Measurements from ENCODE around the gene POLRMT. TPM values are rescaled to one million over a fixed set of nuclear protein-coding genes. Genes with fewer than 3 reads are reported as not detected.
"Not testable (repeated sequence)": the region's sequence is repeated elsewhere in the genome, so short reads cannot be mapped to it uniquely, and the experiment has no call there.

The POLRMT gene
- total RNA-seq, 4 donors from 2014 or later = 43.9 to 83.4 (median 73.8) TPM

DNA sequence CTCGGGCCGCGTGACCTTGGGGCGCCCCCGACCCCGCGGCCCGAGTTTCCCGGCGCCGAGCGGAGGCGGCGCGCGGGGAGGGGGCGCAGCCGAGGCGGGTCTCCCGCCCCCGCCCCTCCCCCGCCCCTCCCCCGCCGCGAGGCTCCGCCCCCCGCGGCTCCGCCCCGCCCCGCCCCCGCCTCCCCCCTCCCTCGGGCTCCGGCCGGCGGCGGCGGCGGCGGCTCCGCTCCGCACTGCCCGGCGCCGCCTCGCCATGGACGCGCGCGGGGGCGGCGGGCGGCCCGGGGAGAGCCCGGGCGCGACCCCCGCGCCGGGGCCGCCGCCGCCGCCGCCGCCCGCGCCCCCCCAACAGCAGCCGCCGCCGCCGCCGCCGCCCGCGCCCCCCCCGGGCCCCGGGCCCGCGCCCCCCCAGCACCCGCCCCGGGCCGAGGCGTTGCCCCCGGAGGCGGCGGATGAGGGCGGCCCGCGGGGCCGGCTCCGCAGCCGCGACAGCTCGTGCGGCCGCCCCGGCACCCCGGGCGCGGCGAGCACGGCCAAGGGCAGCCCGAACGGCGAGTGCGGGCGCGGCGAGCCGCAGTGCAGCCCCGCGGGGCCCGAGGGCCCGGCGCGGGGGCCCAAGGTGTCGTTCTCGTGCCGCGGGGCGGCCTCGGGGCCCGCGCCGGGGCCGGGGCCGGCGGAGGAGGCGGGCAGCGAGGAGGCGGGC, 43.5 kb downstream of the POLRMT start, which contains the start of gene HCN2:
Gene HCN2 (plus strand): TSS at position 189 of the 703 bp plus-strand sequence. CDS start 65 bp downstream, at position 254.
- Histone ChIP-seq H3K4me1 (no peaks in the 10 kb centered on the region), H3K27me3 (peaks cover 39 to 53% (median 43%) of the 10 kb centered on the region in 3 donors), H3K36me3 (no peaks in the 10 kb centered on the region), H3K4me3 (no peak within 1 kb of the TSS), H3K9me3 (no peaks in the 10 kb centered on the region), H3K27ac (no peak within 1 kb of the TSS)
- in situ Hi-C loops (cut with MboI; ENCODE audit: low sequenced_read_pairs in 4 of 4) (no loop called here), intact Hi-C loops (cut with DNase I; ENCODE audit: low total_unique reads) (no loop called here)
- DNase-seq = no peak
- TF ChIP-seq POLR2A (IDR thresholded peaks at IDR 0.05) = no peak
- TF ChIP-seq, protein P1, sequence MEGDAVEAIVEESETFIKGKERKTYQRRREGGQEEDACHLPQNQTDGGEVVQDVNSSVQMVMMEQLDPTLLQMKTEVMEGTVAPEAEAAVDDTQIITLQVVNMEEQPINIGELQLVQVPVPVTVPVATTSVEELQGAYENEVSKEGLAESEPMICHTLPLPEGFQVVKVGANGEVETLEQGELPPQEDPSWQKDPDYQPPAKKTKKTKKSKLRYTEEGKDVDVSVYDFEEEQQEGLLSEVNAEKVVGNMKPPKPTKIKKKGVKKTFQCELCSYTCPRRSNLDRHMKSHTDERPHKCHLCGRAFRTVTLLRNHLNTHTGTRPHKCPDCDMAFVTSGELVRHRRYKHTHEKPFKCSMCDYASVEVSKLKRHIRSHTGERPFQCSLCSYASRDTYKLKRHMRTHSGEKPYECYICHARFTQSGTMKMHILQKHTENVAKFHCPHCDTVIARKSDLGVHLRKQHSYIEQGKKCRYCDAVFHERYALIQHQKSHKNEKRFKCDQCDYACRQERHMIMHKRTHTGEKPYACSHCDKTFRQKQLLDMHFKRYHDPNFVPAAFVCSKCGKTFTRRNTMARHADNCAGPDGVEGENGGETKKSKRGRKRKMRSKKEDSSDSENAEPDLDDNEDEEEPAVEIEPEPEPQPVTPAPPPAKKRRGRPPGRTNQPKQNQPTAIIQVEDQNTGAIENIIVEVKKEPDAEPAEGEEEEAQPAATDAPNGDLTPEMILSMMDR (IDR thresholded peaks at IDR 0.05 in 4 of 5, conservative IDR thresholded peaks at IDR 0.05 in 1 of 5) = no peak
- no peak for ATAC-seq

DNA sequence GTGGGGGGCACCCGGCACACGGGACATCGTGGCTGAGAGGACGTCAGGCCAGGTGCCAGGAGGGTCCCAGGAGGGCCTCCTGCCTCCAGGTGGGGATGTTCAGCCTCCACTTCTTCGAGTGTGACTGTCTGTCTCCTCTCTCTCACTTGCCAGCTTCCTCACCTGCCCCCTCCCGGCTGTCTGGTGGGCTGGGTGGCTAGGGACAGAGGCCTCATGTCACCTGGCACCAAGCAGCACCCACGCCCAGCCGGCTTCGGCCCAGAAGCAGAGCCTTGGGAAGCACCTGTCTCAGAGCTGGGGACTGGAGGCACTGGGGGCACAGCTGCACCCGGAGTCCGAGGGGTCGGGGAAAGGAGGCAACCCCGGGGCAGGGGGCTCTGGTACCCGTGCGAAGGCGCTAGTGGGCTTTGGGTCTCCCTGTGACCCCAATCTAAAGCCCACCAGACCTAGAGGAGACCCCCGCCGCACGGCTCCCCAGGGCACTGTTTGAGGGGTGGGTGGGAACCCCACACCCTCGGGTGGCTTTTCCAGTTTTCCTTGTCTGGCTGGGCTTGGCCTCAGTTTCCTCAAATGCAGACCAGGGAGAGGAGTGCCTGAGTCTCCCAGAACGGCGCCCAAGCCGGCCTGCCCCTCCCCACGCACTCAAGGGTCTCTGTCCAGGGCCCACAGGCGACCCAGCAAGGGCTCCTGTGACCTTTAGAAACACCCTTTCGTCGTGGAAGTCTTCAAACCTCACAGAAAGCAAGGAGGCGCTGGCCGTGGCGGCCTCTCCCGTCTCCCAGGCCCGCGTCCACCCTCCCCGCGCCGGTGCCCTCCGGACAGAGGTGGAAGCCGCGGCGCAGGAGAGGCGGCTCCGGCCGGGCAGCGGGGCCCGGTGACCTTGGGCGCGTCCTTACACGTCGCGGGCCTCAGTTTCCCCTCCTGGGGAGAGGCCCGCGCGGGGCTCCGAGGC, 44.3 kb downstream of the POLRMT start:
- Histone ChIP-seq H3K27me3 (peaks cover 39 to 48% (median 43%) of the 10 kb centered on the region in 3 donors), H3K36me3 (no peaks in the 10 kb centered on the region), H3K27ac (no peak overlapping the region), H3K9me3 (no peaks in the 10 kb centered on the region), H3K4me3 (no peak overlapping the region), H3K4me1 (no peaks in the 10 kb centered on the region)
- intact Hi-C loops (cut with DNase I; ENCODE audit: low total_unique reads) = no loop called here
- no peak for DNase-seq
- ATAC-seq = no peak
- in situ Hi-C loops (cut with MboI; ENCODE audit: low sequenced_read_pairs in 4 of 4) = no loop called here
- no peak for TF ChIP-seq POLR2A (IDR thresholded peaks at IDR 0.05)
- TF ChIP-seq, protein P1 (IDR thresholded peaks at IDR 0.05 in 4 of 5, conservative IDR thresholded peaks at IDR 0.05 in 1 of 5) = no peak

DNA sequence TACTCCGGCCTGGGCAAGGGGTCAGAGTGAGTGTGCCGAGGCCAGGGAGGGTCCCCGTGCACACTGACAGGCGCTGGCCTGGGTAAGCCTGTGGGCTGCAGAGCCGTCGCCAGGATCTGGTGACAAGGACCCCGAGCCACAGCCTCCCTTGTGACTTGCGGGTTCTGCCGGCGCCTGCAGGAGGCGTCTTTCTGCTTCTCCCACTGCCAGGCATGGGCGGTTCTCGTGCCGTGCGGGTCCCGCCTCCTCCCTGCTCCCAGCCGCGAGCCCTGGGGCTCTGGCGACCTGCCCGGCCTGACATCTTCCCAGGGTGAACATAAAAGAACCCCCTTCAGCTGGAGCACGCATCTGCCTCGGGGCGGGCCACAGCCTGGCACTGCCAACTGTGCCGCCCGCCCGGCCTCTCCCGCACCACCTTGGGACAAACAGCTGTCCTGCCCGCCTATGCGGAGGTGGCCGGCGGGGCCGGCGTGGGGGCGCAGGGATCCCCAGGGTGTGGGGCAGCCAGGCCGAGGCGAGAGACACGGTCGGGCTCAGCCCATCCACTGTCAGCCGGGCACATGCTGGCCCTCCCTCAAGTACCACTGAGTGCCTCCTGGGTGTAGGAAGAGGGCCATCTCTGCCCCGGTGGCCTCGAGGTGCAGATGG, 45.1 kb downstream of the POLRMT start:
- Histone ChIP-seq H3K27me3 (peaks cover 39 to 47% (median 43%) of the 10 kb centered on the region in 3 donors), H3K36me3 (peaks cover 0 to 5% of the 10 kb centered on the region in 2 donors), H3K4me1 (no peaks in the 10 kb centered on the region), H3K9me3 (no peaks in the 10 kb centered on the region), H3K27ac (no peak overlapping the region), H3K4me3 (no peak overlapping the region)
- intact Hi-C loops (cut with DNase I; ENCODE audit: low total_unique reads) = no loop called here
- no peak for TF ChIP-seq POLR2A (IDR thresholded peaks at IDR 0.05)
- TF ChIP-seq, protein P1 (IDR thresholded peaks at IDR 0.05 in 4 of 5, conservative IDR thresholded peaks at IDR 0.05 in 1 of 5) = peak in 1 of 5 experiments; percentile 14
- ATAC-seq = peak in 1 of 2 donors; percentile 31
- DNase-seq = no peak
- in situ Hi-C loops (cut with MboI; ENCODE audit: low sequenced_read_pairs in 4 of 4) = no loop called here

DNA sequence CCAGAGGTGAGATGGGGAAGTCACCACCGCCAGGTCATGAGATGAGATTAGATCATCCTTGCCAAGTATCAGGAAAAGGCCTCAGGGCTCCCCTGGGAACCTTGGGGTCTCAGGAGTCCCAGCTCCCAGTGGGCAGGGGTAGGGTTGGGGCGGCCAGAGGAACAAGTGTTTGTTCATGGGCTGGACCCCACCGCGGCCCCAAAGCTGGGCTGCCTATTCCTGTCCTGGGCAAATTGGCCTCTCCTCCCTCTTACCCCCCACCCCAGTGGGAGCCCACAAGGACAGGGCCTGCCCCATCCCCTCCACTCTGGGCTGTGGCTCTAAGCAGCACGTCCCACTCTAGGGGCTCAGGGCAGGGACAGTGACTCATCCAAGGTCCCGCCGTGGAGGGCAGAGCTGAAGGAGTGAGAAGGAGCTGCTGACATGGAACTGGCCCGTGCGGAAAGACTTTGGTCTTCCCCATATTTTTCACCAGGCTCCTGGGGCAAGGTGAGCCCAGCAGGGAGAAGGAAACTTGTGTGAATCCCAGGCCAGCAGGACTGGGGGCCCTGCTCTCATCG, 47.7 kb downstream of the POLRMT start:
- no peak overlapping the region for H3K4me3 ChIP-seq
- peaks cover 0 to 25% of the 10 kb centered on the region in 2 donors for H3K36me3 ChIP-seq
- H3K4me1 ChIP-seq = no peaks in the 10 kb centered on the region
- in situ Hi-C loops (cut with MboI; ENCODE audit: low sequenced_read_pairs in 4 of 4) = no loop called here
- H3K27ac ChIP-seq = no peak overlapping the region
- intact Hi-C loops (cut with DNase I; ENCODE audit: low total_unique reads) = no loop called here
- TF ChIP-seq, protein P1 (IDR thresholded peaks at IDR 0.05 in 4 of 5, conservative IDR thresholded peaks at IDR 0.05 in 1 of 5) = no peak
- no peak for TF ChIP-seq POLR2A (IDR thresholded peaks at IDR 0.05)
- peaks cover 19 to 21% (median 21%) of the 10 kb centered on the region in 3 donors for H3K27me3 ChIP-seq
- ATAC-seq (peak in 1 of 2 donors; percentile 22), DNase-seq (no peak)
- H3K9me3 ChIP-seq = no peaks in the 10 kb centered on the region

DNA sequence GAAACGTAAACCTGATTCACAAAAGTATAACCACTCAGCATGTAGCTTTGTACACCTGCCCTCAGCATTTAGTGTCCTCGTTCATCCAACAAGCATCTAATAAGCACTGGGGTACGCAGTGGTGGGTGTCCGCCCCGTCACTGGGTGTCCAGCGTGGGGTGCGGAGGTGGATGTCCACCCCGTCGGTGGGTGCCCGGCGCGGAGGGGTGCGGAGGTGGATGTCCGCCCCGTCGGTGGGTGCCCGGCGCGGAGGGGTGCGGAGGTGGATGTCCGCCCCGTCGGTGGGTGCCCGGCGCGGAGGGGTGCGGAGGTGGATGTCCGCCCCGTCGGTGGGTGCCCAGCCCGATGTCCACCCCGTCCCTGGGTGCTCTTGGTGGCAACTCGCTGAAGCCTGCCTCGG, 48.2 kb downstream of the POLRMT start:
- peaks cover 0 to 29% of the 10 kb centered on the region in 2 donors for H3K36me3 ChIP-seq
- in situ Hi-C loops (cut with MboI; ENCODE audit: low sequenced_read_pairs in 4 of 4); ATAC-seq; H3K4me3 ChIP-seq; H3K27ac ChIP-seq; H3K4me1 ChIP-seq; intact Hi-C loops (cut with DNase I; ENCODE audit: low total_unique reads); DNase-seq; H3K9me3 ChIP-seq: not testable (repeated sequence)
- H3K27me3 ChIP-seq = peaks cover 17% of the 10 kb centered on the region in 3 donors
